Activated T-helper 17 cell treated with anti-CD3 and anti-CD28 coated beads, Interleukin-2, amount 50 U/mL, for 72 hours (primary cell): ENCODE measurements around the gene RNU6-7. TPM values are rescaled to one million over a fixed set of nuclear protein-coding genes. Genes with fewer than 3 reads are reported as not detected.

Source experiments
- ATAC-seq: fragments of 150-1000 bp; cut with Tn5 transposase; replicated peaks from 2 replicates; pipeline ENCODE4 v1.10.0; 2021; ENCODE audit warnings: mild to moderate bottlenecking, moderate library complexity
- H3K27ac Mint-ChIP-seq: one replicate; pipeline ENCODE4 v1.8.0; 2022; ENCODE audit warnings: mixed read lengths
- H3K27me3 Mint-ChIP-seq: one replicate; pipeline ENCODE4 v1.8.0; 2022; ENCODE audit warnings: mixed read lengths
- H3K36me3 Mint-ChIP-seq: one replicate; pipeline ENCODE4 v1.8.0; 2022; ENCODE audit warnings: low read depth, mild to moderate bottlenecking, mixed read lengths
- H3K4me1 Mint-ChIP-seq: one replicate; pipeline ENCODE4 v1.8.0; 2022; ENCODE audit warnings: mixed read lengths
- H3K4me3 Mint-ChIP-seq: one replicate; pipeline ENCODE4 v1.8.0; 2022; ENCODE audit warnings: mild to moderate bottlenecking, mixed read lengths
- H3K9me3 Mint-ChIP-seq: one replicate; pipeline ENCODE4 v1.8.0; 2022; ENCODE audit warnings: mixed read lengths
- total RNA-seq, 2 donors: library from RNA; stranded (reverse); gene quantifications; one replicate each; pipeline ENCODE4 v1.2.3, GENCODE V29; 2022

Gene RNU6-7
- total RNA-seq, 2 donors from 2014 or later, result not detected

- Mint-ChIP-seq H3K4me1 (peaks cover 16% of the 10 kb centered on the region), H3K36me3 (peaks cover 2% of the 10 kb centered on the region), H3K27ac (no peak overlapping the region), H3K27me3 (peaks cover 5% of the 10 kb centered on the region), H3K4me3 (no peak overlapping the region), H3K9me3 (no peaks in the 10 kb centered on the region)
- ATAC-seq, result peak; percentile 40
Observed at GRCh38 chr14:32197919-32198318, 3.9 kb upstream of the RNU6-7 start.

- no peak for ATAC-seq
- Mint-ChIP-seq H3K36me3 (peaks cover 15% of the 10 kb centered on the region), H3K9me3 (no peaks in the 10 kb centered on the region), H3K4me3 (peak overlapping the region; percentile 94), H3K27ac (peak overlapping the region; percentile 100), H3K27me3 (no peaks in the 10 kb centered on the region), H3K4me1 (peaks cover 31% of the 10 kb centered on the region)
Observed at GRCh38 chr14:32200368-32201192, 1.3 kb upstream of the RNU6-7 start.

- peaks cover 15% of the 10 kb centered on the region for H3K36me3 Mint-ChIP-seq
- H3K27ac Mint-ChIP-seq, result peak overlapping the region; percentile 100
- H3K4me3 Mint-ChIP-seq, result peak overlapping the region; percentile 94
- ATAC-seq, result peak; percentile 74
- peaks cover 34% of the 10 kb centered on the region for H3K4me1 Mint-ChIP-seq
- no peaks in the 10 kb centered on the region for H3K9me3 Mint-ChIP-seq
- H3K27me3 Mint-ChIP-seq, result no peaks in the 10 kb centered on the region
Observed at GRCh38 chr14:32201193-32201815, 541 bp upstream of the RNU6-7 start.

GRCh38 chr14:32202491-32202997 lies 699 bp downstream of the RNU6-7 start:
- peaks cover 34% of the 10 kb centered on the region for H3K4me1 Mint-ChIP-seq

GRCh38 chr14:32202998-32203882 lies 1.4 kb downstream of the RNU6-7 start, which contains the start of gene RNU6-8:
Gene RNU6-8 (minus strand): TSS chr14:32203269.
- Mint-ChIP-seq H3K9me3 (no peaks in the 10 kb centered on the region), H3K36me3 (peaks cover 15% of the 10 kb centered on the region), H3K27ac (peak within 1 kb of the TSS; percentile 100), H3K4me1 (peaks cover 34% of the 10 kb centered on the region), H3K4me3 (peak within 1 kb of the TSS; percentile 94), H3K27me3 (no peaks in the 10 kb centered on the region)
- peak; percentile 81 for ATAC-seq

More at GRCh38 chr14:32202491-32202997, 699 bp downstream of the RNU6-7 start:
- H3K27me3 Mint-ChIP-seq, result no peaks in the 10 kb centered on the region
- peak overlapping the region; percentile 94 for H3K4me3 Mint-ChIP-seq
- H3K27ac Mint-ChIP-seq, result peak overlapping the region; percentile 100
- H3K9me3 Mint-ChIP-seq, result no peaks in the 10 kb centered on the region
- no peak for ATAC-seq
- peaks cover 15% of the 10 kb centered on the region for H3K36me3 Mint-ChIP-seq

GRCh38 chr14:32203928-32204357 lies 2.1 kb downstream of the RNU6-7 start:
- Mint-ChIP-seq H3K36me3 (peaks cover 15% of the 10 kb centered on the region), H3K4me1 (peaks cover 34% of the 10 kb centered on the region), H3K27ac (peak overlapping the region; percentile 100), H3K9me3 (no peaks in the 10 kb centered on the region), H3K4me3 (peak overlapping the region; percentile 94), H3K27me3 (no peaks in the 10 kb centered on the region)
- no peak for ATAC-seq

- Mint-ChIP-seq H3K9me3 (no peaks in the 10 kb centered on the region), H3K27me3 (peaks cover 3% of the 10 kb centered on the region), H3K4me3 (peak overlapping the region; percentile 29), H3K27ac (no peak overlapping the region), H3K4me1 (peaks cover 28% of the 10 kb centered on the region), H3K36me3 (peaks cover 15% of the 10 kb centered on the region)
- ATAC-seq, result no peak
Observed at GRCh38 chr14:32205554-32205953, 3.7 kb downstream of the RNU6-7 start.

GRCh38 chr14:32205984-32206383 lies 4.1 kb downstream of the RNU6-7 start:
- Mint-ChIP-seq H3K27ac (peak overlapping the region; percentile 44), H3K4me3 (peak overlapping the region; percentile 29), H3K9me3 (no peaks in the 10 kb centered on the region), H3K36me3 (peaks cover 15% of the 10 kb centered on the region), H3K27me3 (peaks cover 3% of the 10 kb centered on the region), H3K4me1 (peaks cover 28% of the 10 kb centered on the region)
- ATAC-seq, result no peak

- Mint-ChIP-seq H3K9me3 (no peaks in the 10 kb centered on the region), H3K27ac (peak overlapping the region; percentile 44), H3K4me1 (peaks cover 28% of the 10 kb centered on the region), H3K4me3 (peak overlapping the region; percentile 5), H3K36me3 (peaks cover 15% of the 10 kb centered on the region), H3K27me3 (peaks cover 3% of the 10 kb centered on the region)
- no peak for ATAC-seq
Observed at GRCh38 chr14:32206552-32206951, 4.7 kb downstream of the RNU6-7 start.

- no peak for ATAC-seq
- H3K36me3 Mint-ChIP-seq, result peaks cover 7% of the 10 kb centered on the region
- no peak overlapping the region for H3K4me3 Mint-ChIP-seq
- no peak overlapping the region for H3K27ac Mint-ChIP-seq
- H3K9me3 Mint-ChIP-seq, result no peaks in the 10 kb centered on the region
- H3K27me3 Mint-ChIP-seq, result peaks cover 3% of the 10 kb centered on the region
- H3K4me1 Mint-ChIP-seq, result peaks cover 14% of the 10 kb centered on the region
Observed at GRCh38 chr14:32208490-32208889, 6.6 kb downstream of the RNU6-7 start.

GRCh38 chr14:32209471-32209870 lies 7.6 kb downstream of the RNU6-7 start:
- ATAC-seq, result no peak
- peaks cover 3% of the 10 kb centered on the region for H3K27me3 Mint-ChIP-seq
- H3K27ac Mint-ChIP-seq, result no peak overlapping the region
- no peaks in the 10 kb centered on the region for H3K9me3 Mint-ChIP-seq
- H3K4me3 Mint-ChIP-seq, result no peak overlapping the region
- H3K4me1 Mint-ChIP-seq, result peaks cover 6% of the 10 kb centered on the region
- H3K36me3 Mint-ChIP-seq, result no peaks in the 10 kb centered on the region

GRCh38 chr14:32211068-32211404 lies 9.2 kb downstream of the RNU6-7 start:
- Mint-ChIP-seq H3K27me3 (peaks cover 3% of the 10 kb centered on the region), H3K9me3 (no peaks in the 10 kb centered on the region)

GRCh38 chr14:32212833-32213232 lies 11.0 kb downstream of the RNU6-7 start:
- Mint-ChIP-seq H3K27me3 (peaks cover 3% of the 10 kb centered on the region), H3K4me1 (no peaks in the 10 kb centered on the region), H3K4me3 (no peak overlapping the region), H3K36me3 (no peaks in the 10 kb centered on the region), H3K9me3 (no peaks in the 10 kb centered on the region), H3K27ac (no peak overlapping the region)
- no peak for ATAC-seq

More at GRCh38 chr14:32211068-32211404, 9.2 kb downstream of the RNU6-7 start:
- no peak for ATAC-seq
- no peaks in the 10 kb centered on the region for H3K36me3 Mint-ChIP-seq
- H3K4me3 Mint-ChIP-seq, result no peak overlapping the region
- H3K4me1 Mint-ChIP-seq, result no peaks in the 10 kb centered on the region
- H3K27ac Mint-ChIP-seq, result no peak overlapping the region

- Mint-ChIP-seq H3K36me3 (no peaks in the 10 kb centered on the region), H3K4me3 (no peak overlapping the region), H3K27me3 (peaks cover 7% of the 10 kb centered on the region), H3K4me1 (no peaks in the 10 kb centered on the region), H3K27ac (no peak overlapping the region), H3K9me3 (no peaks in the 10 kb centered on the region)
- ATAC-seq, result no peak
Observed at GRCh38 chr14:32217301-32217700, 15.5 kb downstream of the RNU6-7 start.
